COLO668 (cell line): Measurements from ENCODE around the gene SLC35A4.

Experiments used
- DNase-seq: peaks from one replicate; lab custom pipeline; 2025; ENCODE audit not compliant: unreplicated experiment; lab: John Stamatoyannopoulos, UW

The SLC35A4 gene, protein sequence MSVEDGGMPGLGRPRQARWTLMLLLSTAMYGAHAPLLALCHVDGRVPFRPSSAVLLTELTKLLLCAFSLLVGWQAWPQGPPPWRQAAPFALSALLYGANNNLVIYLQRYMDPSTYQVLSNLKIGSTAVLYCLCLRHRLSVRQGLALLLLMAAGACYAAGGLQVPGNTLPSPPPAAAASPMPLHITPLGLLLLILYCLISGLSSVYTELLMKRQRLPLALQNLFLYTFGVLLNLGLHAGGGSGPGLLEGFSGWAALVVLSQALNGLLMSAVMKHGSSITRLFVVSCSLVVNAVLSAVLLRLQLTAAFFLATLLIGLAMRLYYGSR

DNA sequence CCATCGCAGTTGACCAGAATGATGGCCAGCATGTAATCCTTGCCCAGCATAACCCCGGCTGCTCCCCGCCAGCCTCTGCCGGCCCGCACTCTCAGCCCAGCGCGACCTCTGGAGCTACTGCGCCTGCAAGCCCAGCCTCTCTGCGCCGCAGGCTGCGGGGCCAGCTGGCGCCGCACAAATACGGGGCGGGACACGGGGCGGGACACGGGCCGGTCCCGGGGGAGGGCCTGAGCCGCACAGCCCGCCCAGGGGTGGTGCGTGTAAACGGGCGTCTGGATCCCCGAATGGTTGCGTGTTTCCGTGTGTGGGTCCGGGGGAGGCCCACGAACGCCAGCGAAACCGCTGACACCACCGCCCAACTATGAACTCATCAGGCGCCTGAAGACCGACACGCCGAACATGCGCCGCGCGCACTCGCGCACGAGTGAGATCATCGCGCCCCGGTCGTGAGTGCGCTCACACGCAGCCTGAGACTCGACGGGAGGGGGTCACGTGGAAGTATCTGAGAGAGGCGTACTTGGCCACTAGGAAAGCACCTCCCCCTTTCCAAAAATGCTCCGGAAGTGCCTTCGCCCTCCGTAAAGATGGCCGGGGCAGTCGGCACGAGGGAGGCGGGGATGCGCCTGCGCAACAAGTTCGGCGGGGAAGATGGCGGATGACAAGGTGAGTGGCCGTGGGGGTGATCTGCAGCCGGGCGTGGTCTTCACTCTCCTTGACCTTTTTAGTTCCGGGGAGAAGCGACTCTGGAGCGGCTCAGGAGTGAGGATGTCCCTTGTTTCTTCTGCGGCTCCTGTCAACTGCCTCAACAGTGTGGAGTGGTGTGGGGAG lies at the start of gene SLC35A4, which contains the start of gene APBB3:
SLC35A4 (plus strand) TSS at position 633 of the 828 bp plus-strand sequence. CDS start 2,342 bp downstream, outside the sequence.
APBB3 (minus strand) TSS at position 403 of the 828 bp plus-strand sequence; CDS start at position 50, 353 bp downstream.
- DNase-seq: peak; percentile 92

DNA sequence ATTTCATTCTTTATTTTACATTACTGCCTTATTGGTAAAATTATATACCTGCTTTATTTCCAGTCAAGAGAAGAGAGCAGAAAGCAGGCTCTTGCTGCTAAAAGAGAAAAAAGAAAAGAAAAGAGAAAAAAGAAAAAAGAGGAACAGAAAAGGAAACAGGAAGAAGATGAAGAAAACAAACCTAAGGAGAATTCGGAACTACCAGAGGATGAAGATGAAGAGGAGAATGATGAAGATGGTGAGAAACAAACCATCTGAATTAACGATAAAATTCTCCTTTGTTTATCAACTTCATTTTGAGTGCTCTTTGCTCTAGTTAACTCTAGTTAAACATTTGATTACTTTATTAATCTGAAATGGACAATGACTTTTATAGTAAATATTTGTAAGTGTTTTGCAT lies 40.6 kb upstream of the SLC35A4 start:
- no peak for DNase-seq

DNA sequence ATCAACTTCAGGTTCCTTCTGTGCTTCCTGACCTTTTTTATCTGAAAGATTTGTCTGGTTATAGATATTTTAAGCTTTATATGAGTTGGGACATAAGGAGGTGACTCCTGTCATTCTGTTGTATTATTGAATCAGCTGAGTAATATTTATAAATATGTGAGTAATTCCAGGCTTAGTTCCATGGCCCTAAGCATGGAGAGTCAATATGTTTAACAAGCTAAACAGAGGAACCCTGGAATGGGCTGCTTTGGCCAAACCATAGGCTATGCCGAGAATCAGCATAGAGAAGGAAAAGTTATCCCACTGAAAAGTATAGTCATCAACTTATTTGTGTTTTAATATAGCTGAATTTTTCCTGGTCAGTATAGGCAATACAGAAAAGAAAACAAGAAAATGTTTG lies 24.4 kb upstream of the SLC35A4 start:
- DNase-seq: no peak

DNA sequence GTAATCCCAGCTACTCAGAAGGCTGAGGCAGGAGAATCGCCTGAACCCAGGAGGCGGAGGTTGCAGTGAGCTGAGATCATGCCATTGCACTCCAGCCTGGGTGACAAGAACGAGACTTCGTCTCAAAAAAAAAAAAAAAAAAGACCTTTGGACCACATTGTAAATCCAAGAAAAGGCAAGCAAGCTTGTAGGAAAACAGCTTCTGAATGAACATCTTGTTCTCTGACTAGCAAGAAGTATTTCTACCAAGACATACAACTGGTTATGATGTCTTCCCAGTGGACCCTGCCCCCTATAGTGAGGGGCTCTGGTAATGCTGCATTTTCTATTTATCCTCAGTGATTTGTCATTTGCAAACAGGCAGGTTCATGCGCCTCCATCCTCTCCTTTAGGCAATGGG lies 21.7 kb upstream of the SLC35A4 start:
- no peak for DNase-seq

DNA sequence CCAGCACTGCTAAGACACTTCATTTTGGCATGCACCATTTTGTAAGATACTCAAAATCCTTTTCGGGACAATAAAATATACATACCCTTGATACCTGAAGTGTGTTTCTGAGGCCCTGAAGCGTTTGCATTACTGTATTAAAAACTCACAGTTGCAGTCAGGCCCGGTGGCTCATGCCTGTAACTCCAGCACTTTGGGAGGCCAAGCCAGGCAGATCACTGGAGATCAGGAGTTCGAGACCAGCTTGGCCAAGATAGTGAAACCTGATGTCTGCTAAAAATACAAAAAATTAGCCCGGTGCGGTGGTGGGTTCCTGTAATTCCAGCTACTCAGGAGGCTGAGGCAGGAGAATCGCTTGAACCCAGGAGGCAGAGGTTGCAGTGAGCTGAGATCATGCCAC lies 19.6 kb upstream of the SLC35A4 start:
- DNase-seq: no peak

DNA sequence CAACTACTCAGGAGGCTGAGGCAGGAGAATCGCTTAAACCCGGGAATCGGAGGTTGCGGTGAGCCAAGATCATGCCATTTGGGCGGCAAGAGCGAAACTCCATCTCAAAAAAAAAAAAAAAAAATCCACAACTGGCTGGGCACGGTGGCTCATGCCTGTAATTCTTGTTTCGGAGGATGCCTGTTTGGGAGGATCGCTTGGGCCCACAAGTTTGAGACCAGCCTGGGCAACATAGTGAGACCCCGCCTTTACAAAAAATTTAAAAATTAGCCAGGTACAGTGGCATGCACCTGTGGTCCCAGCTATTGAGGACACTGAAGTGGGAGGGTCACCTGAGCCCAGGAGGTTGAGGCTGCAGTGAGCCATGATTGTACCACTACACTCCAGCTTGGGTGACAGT lies 19.0 kb upstream of the SLC35A4 start:
- DNase-seq: no peak

DNA sequence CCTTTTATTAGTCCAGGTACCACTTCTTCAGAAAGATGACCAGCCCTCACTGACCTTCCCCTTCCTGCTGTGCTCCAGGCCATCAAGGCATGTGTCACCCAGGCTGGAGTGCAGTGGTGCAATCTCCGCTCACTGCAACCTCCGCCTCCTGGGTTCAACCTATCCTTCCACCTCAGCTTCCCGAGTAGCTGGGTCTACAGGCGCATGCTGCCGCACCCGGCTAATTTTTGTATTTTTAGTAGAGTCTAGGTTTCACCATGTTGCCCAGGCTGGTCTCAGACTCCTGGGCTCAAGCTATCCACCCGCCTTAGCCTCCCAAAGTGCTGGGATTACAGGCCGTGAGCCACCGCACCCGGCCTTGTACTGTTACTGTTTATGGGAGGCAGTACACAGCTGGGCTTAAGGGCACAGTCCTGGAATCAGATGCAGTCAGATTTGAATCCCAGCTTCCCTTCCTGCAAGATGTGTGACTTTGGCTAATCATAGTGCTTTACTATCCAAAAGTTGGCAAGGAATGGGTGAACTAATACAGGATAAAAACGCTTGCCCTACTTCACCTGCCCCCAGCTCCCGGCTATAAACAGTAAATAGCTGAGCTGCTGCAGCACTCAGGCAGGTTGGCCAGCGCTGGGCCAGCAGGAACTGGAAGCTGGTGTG lies 17.6 kb upstream of the SLC35A4 start:
- DNase-seq: no peak

DNA sequence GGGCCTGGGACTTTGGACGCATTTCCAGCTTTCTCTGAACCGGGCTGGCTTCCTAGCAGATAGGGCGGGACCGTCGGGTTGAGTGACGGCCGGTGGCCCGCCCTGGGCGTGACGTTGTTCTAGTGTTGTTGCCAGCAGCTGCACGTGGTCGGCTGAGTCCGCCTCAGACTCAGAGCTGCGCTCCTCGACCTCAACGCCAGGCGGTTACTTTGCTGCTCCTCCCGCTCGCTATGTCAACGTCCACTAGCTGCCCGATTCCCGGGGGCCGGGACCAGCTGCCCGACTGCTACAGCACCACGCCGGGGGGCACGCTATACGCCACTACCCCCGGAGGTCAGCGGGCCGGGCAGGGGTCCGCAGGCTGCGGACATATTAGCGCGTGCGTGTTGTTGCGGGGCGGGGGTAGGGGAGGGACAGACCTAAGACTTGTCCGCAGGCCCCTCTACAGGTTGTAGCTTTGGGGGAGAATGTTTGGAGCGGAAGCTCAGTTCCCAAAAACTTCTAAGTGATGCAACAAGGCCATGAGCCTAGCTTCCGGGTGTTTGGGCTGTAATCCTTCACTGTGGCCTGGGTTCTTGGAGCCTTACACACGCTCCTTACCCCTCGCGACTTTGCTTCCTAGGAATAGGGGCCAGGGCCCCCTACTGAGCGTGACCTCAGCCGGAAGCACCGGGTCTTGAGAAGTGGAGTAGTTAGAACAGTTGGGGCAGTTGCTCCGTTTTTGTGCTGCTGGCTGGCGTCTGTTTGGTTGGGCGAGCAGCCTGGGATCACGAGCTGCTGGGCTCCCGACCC lies 16.9 kb upstream of the SLC35A4 start, which contains the start of gene EIF4EBP3:
EIF4EBP3 (plus strand) TSS at position 155 of the 792 bp plus-strand sequence; CDS start at position 231, 76 bp downstream.
- DNase-seq: peak; percentile 73

DNA sequence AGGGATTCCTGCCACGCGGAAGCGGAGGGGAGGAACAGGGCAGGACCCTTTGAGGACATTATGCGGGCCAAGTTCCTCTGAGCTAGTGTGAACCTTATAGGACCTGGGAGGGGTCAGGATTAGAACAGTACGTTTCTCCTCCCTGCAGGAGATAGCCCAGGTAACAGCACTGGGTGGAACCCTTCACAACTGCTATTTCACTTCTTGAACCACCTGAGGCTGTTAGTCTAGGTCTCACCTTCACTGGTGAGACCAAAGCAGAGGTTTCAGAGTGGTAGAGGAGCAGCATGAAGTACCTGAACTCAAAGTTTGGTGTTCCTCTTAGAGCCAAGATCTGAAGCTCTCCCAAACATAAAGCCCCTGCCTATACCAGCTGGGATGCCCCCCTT lies 16.3 kb upstream of the SLC35A4 start:
- DNase-seq: no peak

DNA sequence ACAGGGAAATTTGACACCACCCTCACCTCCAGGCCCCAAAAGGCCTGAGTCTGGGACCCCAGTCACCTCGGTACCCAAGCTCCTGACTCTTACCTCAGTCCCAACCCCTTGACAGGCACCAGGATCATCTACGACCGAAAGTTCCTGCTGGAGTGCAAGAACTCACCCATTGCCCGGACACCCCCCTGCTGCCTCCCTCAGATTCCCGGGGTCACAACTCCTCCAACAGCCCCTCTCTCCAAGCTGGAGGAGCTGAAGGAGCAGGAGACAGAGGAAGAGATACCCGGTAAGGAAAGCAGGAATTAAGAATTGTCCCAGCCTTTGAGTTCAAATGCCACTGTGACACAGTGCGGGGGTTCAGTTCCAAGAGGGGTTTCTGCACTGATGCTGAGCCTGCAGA lies 15.8 kb upstream of the SLC35A4 start:
- DNase-seq: no peak

DNA sequence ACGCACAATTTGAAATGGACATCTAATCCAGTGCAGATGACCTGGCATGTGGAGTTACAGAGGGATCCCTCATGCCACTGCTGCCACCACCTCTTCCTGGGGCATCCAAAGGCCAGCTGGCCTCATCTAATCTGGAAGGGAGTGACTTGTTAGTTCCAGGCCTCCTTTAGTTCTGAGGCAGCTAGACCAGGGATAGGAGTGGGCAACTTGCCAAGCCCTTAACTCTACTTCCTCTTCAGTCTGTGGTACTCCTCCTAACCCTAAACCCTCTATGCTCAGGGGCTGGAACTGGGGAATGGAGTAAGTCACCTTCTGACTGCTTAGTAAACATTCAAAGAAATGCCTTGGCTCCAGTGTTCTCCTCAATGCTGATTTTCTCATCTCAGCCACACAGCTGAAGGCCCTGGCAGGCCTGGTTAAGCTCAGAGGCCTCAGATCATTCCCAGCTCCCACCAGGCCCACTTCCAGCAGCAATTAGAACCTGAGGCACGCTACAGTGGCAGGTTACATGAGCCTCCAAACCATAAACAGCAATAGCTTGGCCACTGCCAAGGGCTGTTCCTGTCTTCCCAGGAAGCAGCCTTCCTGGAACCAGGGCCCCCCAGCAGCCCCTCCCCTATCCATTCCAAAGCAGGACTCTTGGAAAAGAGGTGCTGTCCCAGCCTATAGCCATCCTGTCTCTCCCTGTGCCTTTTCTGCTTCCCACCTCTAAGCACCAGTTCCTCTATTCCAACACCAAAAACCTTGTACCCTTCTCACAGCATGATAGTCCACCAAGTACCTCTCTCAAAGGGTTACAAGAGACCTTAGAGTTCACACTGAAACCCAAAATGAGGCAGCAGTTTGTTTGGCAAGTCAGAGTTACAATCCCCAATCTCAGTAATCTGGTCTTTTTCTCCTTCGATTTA lies 15.1 kb upstream of the SLC35A4 start:
- DNase-seq: peak; percentile 5

DNA sequence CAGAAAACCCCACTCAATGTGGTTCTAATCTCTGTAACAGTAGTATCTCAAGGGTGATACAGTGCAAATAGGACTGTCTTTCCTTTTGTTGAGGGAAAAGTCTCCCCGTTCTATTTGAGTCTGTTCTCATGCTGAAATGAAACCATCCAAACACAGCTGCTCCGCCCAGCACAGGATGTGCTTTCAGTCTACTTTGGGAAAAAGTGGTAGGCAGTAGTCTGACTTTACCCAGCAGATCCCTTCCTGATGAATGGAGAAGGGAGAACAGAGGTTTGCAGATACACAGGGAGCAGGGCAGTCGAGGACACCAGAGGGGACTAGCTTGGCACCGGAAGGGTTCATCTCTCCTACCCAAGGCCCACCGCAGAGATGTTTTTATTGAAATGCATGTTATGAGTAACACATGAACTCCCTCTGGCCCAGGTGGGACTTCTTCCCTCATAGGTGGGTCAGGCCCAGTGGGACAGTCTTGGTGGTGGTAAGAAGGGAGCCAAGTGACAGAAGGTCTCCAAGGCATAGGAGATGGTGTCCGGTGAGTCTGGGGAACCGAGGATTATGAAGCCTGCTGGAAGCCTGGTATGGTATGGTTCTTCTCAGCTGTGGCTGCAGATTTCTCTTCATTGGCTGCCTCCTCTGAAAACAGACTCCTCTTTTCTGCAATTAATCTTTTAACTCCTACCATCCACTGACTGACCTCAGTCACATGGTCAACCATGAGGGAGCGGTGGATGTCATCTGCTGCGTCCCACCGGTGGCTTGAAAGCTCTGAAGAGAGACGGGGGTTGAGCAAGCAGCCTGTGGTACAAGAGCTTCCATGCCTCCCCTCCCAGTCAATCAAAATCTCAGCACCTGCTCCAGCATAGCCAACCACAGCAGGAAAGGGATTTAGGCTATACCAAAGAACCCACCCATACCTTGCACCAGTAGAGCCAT lies 14.2 kb upstream of the SLC35A4 start:
- DNase-seq: no peak

DNA sequence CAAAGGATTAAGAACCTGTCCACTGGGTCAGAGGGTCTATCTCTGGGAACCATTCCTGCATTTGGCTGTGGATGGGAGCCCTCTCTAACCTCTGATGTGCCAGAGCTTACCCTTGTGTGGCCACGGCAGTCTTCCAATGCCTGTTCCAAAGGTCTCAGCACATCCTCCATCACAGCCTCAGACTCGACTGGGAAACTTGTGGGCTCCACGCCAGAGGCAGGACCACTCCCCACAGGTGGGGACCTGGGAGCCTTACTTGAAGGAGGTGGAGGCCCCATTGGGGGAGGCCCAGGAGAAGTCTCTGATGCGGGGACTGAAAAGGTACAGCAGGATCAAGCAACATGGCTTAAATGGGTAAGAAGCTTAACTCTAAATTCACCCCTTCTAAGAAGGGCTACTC lies 12.8 kb upstream of the SLC35A4 start:
- DNase-seq: no peak

DNA sequence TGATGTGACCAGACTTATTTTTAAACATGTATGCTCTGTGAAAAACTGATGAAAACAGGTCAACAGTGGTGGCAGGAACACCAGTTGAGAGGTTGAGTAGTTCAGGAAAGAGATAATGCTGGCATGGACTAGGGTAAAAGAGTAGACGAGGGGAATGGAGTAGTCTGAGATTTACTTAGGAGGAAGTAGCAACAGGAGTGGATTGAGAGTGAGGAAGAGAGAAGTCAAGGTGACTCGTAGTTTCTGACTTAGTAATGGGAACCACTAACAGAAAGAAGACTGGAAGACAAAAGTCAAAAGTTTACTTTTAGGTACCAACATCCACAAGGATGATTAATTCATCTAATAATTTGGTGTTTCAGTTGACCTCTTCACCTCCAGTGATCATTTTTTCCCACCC lies 11.0 kb upstream of the SLC35A4 start:
- no peak for DNase-seq

DNA sequence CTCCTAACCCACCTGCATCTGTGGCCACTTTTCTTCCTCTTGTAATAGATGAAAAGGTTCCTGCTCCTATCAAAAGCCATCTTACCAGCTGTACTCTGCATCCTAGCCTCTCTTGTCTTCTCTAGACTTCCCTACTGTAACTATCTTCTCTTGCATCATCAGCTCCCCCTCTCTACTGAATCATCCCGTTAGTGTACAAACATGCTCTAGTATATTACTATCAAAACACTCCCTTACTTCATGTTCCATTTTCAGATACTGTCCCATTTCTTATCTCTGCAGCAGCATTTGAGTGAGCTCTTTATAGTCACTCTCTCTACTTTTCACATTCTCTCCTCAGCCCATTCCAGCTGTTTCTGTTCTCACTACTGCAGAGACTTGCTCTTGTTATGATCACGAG lies 10.2 kb upstream of the SLC35A4 start:
- no peak for DNase-seq

DNA sequence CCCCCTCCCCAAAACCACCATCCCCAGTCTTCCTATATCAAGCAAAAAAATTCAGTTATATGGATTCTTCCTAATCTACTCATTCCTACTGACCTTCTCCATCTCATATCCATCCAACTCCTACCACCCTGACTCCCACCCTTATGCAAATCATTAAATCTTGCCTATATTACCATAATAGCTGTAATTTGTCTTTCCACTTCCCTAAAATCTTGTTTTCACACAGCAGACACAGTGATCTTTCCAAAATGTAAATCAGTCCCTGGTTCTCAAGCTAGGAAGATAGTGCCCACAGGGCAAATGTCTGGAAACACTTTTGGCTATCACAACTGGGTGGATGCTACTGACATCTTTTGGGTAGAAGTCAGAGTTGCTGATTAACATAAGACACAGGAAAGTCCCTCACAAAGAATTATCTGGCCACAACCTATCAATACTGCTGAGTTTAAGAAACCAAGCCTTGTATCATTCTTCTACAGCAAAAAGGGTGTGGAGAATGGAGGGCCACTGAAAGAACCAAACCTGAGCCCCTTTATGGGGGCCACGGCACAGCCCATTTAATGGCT lies 8.8 kb upstream of the SLC35A4 start:
- DNase-seq: no peak

DNA sequence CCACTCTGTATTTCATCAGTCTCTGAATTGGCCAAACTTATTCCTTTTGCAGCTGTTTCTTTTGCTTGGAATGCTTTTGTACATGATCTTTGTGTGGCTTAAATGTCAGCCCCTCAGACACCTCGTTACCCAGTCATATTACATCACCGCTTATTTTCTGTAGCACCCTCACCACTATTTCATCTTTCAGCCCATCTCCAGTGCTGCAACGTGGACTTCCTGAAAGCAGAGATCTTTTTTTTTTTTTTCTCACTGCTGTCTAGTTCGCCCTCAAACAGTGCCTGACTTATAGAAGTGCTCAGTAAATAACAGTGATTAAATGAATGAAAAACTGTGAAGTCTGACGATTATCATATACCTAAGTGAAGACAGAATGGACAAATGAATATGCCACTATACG lies 8.2 kb upstream of the SLC35A4 start:
- no peak for DNase-seq

DNA sequence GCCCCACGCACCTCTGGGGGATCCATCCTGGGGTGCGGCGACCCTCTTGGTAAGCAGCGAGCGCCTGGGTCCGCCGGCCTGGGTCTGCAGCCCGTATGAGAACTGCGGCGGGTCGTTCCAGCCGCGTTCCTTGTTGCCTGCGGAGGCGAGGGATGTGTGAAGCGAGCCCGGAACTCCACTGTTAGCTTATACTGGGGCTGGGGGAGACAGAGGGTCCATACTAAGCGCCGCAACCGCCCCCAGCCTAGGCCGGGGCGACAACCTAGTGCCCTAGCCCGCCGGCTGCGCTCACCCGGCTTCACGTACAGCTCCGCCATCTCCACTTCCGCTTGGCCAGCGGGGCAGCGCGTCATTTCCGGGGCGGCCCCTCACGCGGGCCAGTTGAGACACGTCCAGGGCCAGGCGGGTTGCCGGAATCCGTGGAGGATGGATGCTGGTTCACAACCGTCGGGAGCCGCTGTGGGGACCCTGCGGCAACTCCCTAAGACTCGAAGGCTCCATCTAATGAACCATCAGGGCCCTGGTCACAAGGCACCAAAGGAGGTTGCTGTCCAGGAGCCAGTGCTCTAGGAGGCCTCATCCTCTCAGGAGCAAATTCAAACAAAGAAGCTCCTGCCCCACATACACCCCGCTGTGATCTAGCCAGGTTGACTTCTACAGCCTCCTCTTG lies 7.4 kb upstream of the SLC35A4 start, which contains the start of gene SRA1:
SRA1 (minus strand) TSS at position 338 of the 670 bp plus-strand sequence; CDS start at position 317, 21 bp downstream.
- peak; percentile 90 for DNase-seq
